Measurements from ENCODE around the gene ZXDC.

The ZXDC gene

DNA sequence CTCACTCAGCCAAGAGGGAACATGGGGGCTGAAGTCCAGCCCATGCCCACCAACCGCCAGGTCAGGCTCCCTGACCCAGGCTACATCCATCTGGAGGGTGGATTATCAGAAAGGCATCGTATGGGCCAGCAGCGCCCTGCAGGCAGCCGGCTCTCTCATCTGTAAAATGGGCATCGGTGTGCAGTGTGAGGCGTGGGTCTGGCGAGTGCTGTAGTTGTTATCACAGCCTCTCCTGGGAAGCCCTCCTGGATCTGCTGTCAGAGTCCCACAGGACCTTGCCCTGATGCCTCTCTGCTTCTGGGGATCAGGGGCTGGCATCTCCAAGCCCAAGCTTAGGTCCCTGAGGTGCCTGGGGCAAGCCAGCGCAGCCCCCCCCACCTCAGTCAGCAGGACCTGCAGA lies 53.6 kb downstream of the ZXDC start:
- DNase-seq, result no peak
- Mint-ChIP-seq H3K9me3 (peaks cover 9% of the 10 kb centered on the region), H3K4me1 (ENCODE audit: low read depth) (no peaks in the 10 kb centered on the region), H3K27ac (no peak overlapping the region), H3K4me3 (no peak overlapping the region), H3K36me3 (ENCODE audit: low read depth) (peaks cover 15% of the 10 kb centered on the region), H3K27me3 (peaks cover 1% of the 10 kb centered on the region)

DNA sequence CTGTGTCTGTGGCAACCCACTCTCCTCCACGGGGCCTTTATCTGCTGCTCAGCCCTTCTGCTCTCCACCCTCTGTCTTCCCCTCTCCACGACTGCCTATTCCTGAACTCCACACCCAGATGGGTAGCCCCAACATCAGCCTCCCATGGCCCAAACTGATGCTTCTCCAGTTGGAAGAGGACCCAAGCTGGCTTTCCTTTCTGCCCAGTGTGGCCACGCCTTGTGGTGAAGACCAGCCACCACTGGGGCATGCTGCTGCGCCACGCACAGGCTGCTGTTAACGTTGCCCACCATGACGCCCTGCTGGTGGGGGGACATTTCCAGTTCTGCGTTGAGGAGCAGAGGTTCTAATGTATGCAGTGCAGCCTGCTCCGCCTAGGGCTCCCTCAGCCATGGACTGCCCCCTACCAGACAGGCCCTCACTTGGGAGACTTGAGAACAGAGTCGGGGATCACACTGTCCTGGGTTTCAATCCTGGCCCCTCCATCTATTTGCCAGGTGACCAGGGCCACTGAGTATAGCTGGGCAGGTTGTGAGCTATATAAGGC lies 54.0 kb downstream of the ZXDC start:
- Mint-ChIP-seq H3K27ac (no peak overlapping the region), H3K4me1 (ENCODE audit: low read depth) (no peaks in the 10 kb centered on the region), H3K27me3 (peaks cover 5% of the 10 kb centered on the region), H3K9me3 (peaks cover 4% of the 10 kb centered on the region), H3K4me3 (no peak overlapping the region), H3K36me3 (ENCODE audit: low read depth) (peaks cover 15% of the 10 kb centered on the region)
- DNase-seq, result no peak

DNA sequence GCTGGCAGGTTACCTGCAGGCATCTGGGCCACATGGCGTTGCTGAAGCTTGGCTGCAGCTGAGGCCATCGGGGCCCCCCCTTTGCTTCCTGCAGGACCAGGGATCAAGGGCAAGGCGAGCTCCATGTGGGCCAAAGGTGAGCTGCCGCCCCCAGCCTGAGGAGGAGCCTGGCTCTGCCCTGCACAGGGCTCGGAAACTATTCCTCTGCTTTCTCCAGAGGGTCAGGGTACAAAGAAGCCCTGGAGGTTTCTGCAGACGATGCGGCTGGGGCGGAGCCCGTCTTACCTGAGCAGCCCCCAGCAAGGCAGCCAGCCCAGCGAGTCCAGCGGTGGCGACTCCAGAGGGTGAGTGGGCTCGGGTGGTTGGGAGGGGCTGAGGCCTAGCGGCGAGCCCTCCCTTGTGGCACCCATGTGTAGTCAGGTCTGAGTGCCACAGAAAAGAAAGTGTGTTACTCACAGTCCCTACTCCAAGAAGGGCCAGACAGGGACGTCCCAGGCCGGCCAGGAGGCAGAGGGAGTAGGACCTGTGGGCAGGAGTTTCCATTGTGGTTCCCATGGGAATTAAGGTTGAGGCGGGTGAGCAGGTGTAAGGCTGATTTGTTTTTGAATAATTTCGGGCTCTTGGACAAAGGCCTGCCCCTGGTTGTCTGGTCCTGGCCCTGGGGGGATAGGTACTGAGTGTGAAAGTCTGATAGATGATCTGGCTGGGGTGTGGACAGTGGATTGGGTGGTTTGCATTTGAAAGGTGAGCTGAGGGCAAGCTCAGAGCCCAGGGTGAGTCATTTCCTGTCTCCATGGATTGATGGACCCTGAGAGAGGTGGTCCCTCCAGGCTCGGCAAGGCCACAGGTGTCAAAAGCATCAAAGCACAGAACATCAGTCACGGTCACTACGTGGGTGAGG lies 55.6 kb downstream of the ZXDC start:
- DNase-seq, result no peak
- H3K36me3 Mint-ChIP-seq (ENCODE audit: low read depth), result peaks cover 7% of the 10 kb centered on the region
- no peaks in the 10 kb centered on the region for H3K9me3 Mint-ChIP-seq
- no peak overlapping the region for H3K27ac Mint-ChIP-seq
- H3K4me1 Mint-ChIP-seq (ENCODE audit: low read depth), result no peaks in the 10 kb centered on the region
- H3K27me3 Mint-ChIP-seq, result peaks cover 18% of the 10 kb centered on the region
- no peak overlapping the region for H3K4me3 Mint-ChIP-seq

DNA sequence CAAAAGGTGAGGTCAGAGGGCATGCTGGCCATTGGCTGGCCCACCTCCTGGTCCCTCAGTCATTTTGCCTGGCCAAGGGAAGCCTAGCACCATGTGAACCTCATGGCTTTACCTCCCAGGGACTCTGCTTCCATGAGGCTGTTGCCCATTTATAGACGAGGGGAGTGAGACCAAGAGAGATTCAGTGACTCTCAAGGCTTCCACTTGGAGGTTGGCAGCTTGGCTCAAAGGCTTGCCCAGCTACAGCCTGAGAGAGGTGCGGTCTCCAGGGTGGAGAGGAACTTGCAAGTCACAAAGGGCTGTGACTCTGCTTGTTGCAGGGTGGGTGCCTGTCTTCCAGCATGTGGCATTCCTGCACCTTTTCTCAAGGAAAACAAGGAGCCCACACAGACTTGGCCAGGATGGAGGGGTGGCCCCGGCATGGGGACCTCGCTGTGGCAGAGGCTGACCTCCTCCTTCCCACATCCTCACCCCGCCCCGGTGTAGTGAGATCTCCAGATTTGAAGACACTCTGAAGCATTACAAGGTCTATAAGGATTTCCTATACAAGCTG lies 56.5 kb downstream of the ZXDC start:
- Mint-ChIP-seq H3K4me3 (no peak overlapping the region), H3K9me3 (no peaks in the 10 kb centered on the region), H3K36me3 (ENCODE audit: low read depth) (no peaks in the 10 kb centered on the region), H3K27me3 (peaks cover 27% of the 10 kb centered on the region), H3K4me1 (ENCODE audit: low read depth) (no peaks in the 10 kb centered on the region), H3K27ac (no peak overlapping the region)
- DNase-seq, result no peak

DNA sequence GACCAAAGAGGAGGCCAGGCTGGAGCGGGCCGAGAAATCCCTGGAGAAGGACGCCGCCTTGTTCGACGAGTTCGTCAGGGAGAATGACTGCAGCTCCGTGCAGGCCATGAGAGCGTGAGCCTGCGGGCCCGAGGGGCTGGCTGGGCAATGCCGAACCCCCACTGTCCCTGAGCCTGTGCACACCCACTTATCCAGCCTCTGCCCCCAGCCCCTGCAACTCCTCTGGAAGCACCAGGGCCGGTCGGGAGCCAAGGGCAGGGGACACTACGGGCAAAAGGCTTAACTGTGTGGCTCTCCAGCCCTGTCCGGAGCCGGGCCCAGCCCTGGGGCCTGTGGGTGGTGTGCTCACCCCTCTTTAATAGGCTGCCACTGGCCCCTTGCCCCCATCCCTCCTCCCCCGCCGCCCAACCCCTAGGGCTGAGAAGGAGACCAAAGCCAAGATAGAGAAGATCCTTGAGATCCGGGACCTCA lies 57.0 kb downstream of the ZXDC start:
- Mint-ChIP-seq H3K27me3 (peaks cover 32% of the 10 kb centered on the region), H3K27ac (no peak overlapping the region), H3K4me3 (no peak overlapping the region), H3K9me3 (no peaks in the 10 kb centered on the region), H3K36me3 (ENCODE audit: low read depth) (no peaks in the 10 kb centered on the region), H3K4me1 (ENCODE audit: low read depth) (no peaks in the 10 kb centered on the region)
- no peak for DNase-seq

DNA sequence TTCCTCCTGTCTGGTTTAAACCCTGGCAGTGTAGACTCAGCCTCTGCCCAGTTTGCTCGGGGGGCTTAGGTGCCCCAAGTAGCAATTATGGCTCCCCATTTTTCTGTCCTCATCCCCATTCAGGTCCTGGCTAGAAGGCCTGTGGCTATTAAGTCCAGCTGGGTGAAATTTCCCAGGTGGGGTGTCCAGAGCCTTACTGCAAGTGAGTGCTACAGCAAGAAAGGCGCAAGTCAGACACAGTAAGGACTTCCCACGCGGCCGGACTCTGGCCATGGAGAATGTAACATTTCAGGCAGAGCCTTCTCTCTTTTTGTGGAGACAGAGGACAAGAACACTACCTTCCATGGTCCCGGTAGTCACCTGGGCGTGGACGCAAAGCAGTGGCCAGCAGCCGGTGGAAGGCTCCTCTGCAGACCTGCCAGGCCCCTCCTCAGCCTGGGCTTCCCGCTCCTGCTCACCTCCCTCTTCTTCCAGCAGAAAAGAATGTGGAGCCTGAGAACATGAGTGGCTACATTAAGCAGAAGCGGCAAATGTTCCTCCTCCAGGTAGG lies 57.6 kb downstream of the ZXDC start:
- peaks cover 35% of the 10 kb centered on the region for H3K27me3 Mint-ChIP-seq

DNA sequence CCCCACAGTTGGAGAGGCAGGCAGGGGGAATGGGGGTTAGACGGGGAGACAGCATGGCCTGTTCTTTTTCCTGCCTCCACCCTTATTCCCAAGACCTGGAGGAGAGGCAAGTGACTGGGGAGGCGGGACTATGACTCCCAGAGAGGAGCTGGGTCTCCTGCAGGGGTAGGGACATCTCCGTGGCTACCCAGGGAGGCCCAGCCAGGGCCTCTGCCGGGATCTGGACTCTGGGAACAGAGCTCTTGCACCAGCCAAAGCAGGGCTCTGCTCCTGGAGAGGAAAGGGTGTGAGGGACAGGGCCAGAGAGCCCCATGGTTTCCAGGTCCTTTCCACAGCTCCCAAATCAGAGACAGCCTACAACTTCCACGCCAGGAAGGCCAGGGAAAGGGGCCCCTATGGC lies 58.2 kb downstream of the ZXDC start:
- H3K27ac Mint-ChIP-seq, result no peak overlapping the region
- no peak overlapping the region for H3K4me3 Mint-ChIP-seq
- no peaks in the 10 kb centered on the region for H3K9me3 Mint-ChIP-seq
- no peaks in the 10 kb centered on the region for H3K36me3 Mint-ChIP-seq (ENCODE audit: low read depth)
- H3K27me3 Mint-ChIP-seq, result peaks cover 40% of the 10 kb centered on the region
- H3K4me1 Mint-ChIP-seq (ENCODE audit: low read depth), result no peaks in the 10 kb centered on the region
- no peak for DNase-seq

More for the DNA sequence above, 57.6 kb downstream of the ZXDC start:
- no peaks in the 10 kb centered on the region for H3K36me3 Mint-ChIP-seq (ENCODE audit: low read depth)
- no peak for DNase-seq
- H3K4me3 Mint-ChIP-seq, result no peak overlapping the region
- H3K27ac Mint-ChIP-seq, result no peak overlapping the region
- no peaks in the 10 kb centered on the region for H3K4me1 Mint-ChIP-seq (ENCODE audit: low read depth)
- no peaks in the 10 kb centered on the region for H3K9me3 Mint-ChIP-seq

DNA sequence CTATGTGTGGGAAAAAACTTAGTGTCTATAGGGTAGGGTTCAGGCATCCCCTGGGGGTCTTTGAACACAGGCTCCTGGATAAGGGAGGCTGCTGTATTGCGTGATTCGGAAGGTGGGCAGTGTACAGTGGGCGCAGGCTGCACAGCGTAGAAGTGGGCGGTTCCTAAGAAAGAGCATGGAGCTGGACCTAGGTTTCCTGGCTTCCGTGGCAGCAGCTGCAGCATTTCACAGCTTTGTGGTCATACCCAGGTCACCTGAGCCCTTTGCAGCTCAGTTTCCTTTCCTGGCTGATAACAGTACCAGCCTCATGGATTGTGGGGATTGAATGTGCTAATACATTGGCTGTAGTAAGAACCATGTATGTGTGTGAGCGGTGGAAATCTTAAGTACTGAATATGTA lies 58.7 kb downstream of the ZXDC start:
- no peaks in the 10 kb centered on the region for H3K9me3 Mint-ChIP-seq
- H3K4me3 Mint-ChIP-seq, result no peak overlapping the region
- H3K27me3 Mint-ChIP-seq, result peaks cover 44% of the 10 kb centered on the region
- H3K36me3 Mint-ChIP-seq (ENCODE audit: low read depth), result no peaks in the 10 kb centered on the region
- no peak overlapping the region for H3K27ac Mint-ChIP-seq
- H3K4me1 Mint-ChIP-seq (ENCODE audit: low read depth), result no peaks in the 10 kb centered on the region
- no peak for DNase-seq

DNA sequence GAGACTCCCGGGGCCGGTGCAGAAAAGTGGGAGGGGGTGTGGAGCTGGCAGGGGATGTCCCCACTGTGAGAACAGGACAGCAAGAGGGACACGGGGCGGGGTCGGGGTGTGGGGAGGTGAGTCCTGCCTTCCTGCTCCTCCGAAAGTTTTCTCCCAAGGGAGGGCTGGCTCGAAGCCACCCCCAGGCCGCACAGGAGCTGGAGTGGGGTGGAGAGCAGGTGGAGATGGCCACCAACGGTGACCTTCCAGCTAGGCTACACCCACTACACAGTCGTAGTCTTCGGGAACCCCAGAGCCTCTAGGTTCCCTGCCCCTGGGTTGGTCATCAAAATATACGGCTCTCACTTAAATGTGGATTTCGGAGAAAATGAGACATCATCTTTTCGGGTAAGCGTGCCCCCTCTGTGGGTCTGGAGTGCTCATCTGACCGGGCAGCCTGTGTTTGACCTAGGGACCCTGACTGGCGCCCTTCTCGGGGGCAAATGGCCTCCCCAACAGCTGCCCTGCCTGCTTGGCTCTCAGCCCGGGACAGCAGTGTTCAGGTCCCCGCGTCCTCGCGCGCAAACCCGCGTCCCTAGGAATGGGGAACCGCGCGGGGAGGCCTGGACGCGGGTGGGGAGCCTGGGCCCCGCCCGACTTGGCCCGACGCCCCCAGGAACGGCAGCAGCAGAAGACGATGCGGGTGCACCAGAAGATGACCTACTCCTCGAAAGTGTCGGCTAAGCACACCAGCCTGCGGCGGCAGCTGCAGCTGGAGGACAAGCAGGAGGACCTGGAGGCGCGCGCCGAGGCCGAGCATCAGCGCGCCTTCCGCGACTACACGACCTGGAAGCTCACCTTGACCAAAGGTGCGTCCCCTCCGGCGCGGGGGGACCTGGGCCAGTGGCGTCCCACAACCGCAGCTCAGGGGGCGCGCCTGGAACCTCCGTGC lies 59.8 kb downstream of the ZXDC start:
- Mint-ChIP-seq H3K27ac (no peak overlapping the region), H3K4me1 (ENCODE audit: low read depth) (no peaks in the 10 kb centered on the region), H3K9me3 (no peaks in the 10 kb centered on the region), H3K4me3 (no peak overlapping the region), H3K36me3 (ENCODE audit: low read depth) (no peaks in the 10 kb centered on the region), H3K27me3 (peaks cover 54% of the 10 kb centered on the region)
- no peak for DNase-seq

DNA sequence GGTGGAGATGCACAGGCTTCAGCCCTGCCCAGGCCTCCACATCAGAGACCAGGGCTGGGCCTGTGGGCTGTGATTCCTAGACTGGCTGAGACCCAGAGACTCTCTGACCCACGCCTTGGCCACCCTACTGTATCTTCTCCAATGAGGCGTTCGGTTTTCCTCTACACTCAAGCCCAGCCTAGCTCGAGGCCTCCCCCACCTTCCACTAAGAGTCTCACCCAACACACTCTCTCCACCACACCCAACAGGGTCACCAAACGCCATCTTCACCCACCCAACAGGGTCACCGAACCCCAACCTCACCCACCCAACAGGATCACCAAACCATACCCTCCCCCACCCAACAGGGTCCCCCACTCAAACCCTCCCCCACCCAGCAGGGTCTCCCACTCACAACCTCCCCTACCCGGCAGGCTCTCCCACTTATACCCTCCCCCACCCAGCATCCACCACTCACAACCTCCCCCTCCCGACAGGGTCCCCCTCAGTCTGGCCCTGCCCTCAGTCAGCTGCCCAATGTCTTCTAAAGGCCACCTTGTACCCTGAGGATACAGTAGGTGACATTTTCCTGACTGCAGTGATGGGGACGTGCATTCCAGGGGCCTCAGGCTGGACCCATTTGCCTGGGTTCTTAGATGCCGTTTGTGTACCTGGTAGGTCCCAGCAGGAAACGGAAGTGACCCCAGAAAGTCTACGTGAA lies 60.6 kb downstream of the ZXDC start:
- H3K4me3 Mint-ChIP-seq, result no peak overlapping the region
- peaks cover 60% of the 10 kb centered on the region for H3K27me3 Mint-ChIP-seq
- no peaks in the 10 kb centered on the region for H3K9me3 Mint-ChIP-seq
- no peak for DNase-seq
- no peak overlapping the region for H3K27ac Mint-ChIP-seq
- H3K36me3 Mint-ChIP-seq (ENCODE audit: low read depth), result no peaks in the 10 kb centered on the region
- H3K4me1 Mint-ChIP-seq (ENCODE audit: low read depth), result no peaks in the 10 kb centered on the region

DNA sequence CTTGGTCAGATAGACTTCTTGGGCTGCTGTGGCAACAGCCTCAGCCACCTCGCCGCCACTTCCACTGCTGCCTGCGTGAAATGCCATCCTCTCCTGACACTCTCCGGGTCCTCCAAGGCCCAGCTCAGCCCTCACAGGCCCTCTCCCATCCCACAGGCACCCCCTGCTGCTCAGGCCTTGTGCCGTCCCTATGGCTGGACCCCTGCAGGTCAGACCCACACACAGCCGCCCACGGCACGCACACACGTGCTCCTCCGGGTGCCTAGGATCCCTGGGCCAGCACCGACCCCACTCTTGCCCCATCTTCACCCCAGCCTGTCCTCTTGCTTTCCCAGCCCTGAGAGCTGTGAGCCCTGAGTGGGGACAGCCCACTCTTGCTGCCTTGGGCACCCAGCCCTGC lies 61.3 kb downstream of the ZXDC start:
- H3K9me3 Mint-ChIP-seq, result no peaks in the 10 kb centered on the region
- H3K27me3 Mint-ChIP-seq, result peaks cover 64% of the 10 kb centered on the region
- no peak overlapping the region for H3K27ac Mint-ChIP-seq
- H3K4me3 Mint-ChIP-seq, result no peak overlapping the region
- H3K36me3 Mint-ChIP-seq (ENCODE audit: low read depth), result no peaks in the 10 kb centered on the region
- no peak for DNase-seq
- H3K4me1 Mint-ChIP-seq (ENCODE audit: low read depth), result no peaks in the 10 kb centered on the region

DNA sequence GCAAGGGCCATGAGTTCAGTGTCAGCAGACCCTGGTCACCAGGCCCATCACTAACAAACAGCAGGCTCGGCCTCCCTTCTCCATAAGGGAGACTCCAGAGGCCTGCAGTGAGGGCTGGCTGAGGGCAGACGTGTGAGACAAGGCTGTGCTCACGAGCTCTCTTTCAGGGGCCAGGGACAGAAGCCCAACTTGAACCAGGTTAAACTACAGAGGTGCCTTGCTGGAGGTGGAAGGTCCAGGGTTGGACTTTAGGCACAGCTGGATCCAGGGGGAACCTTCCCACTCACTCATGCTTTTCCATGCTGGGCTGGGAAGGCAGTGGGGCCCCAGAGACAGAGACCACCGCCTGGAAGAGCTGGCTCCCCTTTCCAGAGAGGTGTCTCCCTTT lies 62.0 kb downstream of the ZXDC start:
- H3K4me1 Mint-ChIP-seq (ENCODE audit: low read depth), result no peaks in the 10 kb centered on the region
- no peaks in the 10 kb centered on the region for H3K36me3 Mint-ChIP-seq (ENCODE audit: low read depth)
- H3K27me3 Mint-ChIP-seq, result peaks cover 64% of the 10 kb centered on the region
- no peak overlapping the region for H3K4me3 Mint-ChIP-seq
- no peak for DNase-seq
- H3K9me3 Mint-ChIP-seq, result no peaks in the 10 kb centered on the region
- H3K27ac Mint-ChIP-seq, result no peak overlapping the region

DNA sequence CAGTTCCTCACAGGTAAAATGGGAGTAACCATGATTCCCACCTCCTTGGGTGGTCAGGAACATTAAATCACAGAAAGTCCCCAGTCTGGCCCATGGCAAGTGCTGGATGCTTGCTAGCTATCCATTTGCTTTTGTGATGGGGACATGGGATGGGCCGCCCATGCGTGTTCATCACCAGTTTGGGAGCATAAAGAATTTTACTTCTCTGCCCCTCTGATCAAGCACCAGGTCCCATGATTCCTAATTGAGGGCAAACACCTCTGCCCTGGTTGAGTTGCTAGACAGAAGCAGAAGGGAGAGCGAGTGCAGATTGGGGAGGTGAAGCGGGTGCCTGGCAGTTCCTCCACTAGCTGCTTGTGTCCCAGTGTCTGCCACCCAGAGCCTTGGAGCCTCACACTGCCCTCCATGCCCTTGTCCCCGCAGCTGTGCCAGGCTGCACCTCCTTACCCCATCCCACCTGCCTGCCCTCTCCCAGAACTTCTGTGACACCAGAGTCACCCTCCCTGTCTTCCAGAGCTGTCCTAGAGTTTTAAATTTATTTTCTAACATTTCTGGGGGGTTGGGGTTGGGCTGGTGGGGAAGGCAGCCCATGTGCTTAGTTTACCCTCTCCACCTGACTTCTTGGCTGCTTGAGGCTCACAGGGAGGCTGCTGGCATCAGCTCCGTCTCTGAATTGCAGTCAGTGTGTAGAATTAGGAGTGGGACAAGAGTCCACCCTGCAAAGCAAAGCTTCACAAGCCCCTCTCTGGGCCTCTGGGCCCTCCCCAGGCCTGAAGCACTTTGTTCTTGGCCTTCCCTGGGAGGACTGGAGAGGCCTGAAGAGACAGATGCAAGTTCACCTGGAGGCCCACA lies 62.6 kb downstream of the ZXDC start:
- no peak overlapping the region for H3K4me3 Mint-ChIP-seq
- H3K27me3 Mint-ChIP-seq, result peaks cover 69% of the 10 kb centered on the region

More for the DNA sequence above, 62.6 kb downstream of the ZXDC start:
- no peaks in the 10 kb centered on the region for H3K4me1 Mint-ChIP-seq (ENCODE audit: low read depth)
- no peak for DNase-seq
- no peaks in the 10 kb centered on the region for H3K9me3 Mint-ChIP-seq
- H3K27ac Mint-ChIP-seq, result no peak overlapping the region
- H3K36me3 Mint-ChIP-seq (ENCODE audit: low read depth), result no peaks in the 10 kb centered on the region
